Activated CD4-positive, alpha-beta T cell treated with anti-CD3 and anti-CD28 coated beads for 24 hours (primary cell): ENCODE results near the gene CUL1.

Experiments used
- DNase-seq, 2 donors: peaks; one replicate each; pipeline ENCODE4 v3.0.0-alpha.2; 2020; ENCODE audit warnings: low read depth in 2 of 2

The CUL1 gene

DNA sequence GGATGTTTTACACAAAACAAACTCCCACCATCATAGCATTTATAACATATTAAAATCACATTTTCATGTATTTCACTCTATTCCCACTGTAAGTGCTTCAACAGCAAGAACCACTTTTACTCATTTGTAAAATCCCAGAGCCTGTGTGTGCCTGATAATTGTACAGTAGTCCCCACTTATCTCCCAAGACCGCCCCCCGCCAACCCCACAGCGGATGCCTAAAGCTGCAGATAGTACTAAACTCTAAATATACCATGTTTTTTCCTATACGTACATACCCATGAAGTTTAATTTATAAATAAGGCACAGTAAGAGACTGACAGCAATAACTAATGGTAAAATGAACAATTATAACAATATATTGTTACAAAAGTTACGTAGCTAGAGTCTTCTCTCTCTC lies 151.9 kb downstream of the CUL1 start:
- no peak for DNase-seq
